ENCODE results near the gene HADHB. TPM values are rescaled to one million over a fixed set of nuclear protein-coding genes. Genes with fewer than 3 reads are reported as not detected.

Gene HADHB
- total RNA-seq, 2 experiments from 2014 or later, result 58.8 TPM

- Mint-ChIP-seq H3K27me3 (no peaks in the 10 kb centered on the region), H3K36me3 (ENCODE audit: low read depth) (no peaks in the 10 kb centered on the region), H3K4me3 (no peak overlapping the region), H3K4me1 (ENCODE audit: low read depth) (peaks cover 18% of the 10 kb centered on the region), H3K27ac (no peak overlapping the region), H3K9me3 (no peaks in the 10 kb centered on the region)
- TF ChIP-seq, protein P1, sequence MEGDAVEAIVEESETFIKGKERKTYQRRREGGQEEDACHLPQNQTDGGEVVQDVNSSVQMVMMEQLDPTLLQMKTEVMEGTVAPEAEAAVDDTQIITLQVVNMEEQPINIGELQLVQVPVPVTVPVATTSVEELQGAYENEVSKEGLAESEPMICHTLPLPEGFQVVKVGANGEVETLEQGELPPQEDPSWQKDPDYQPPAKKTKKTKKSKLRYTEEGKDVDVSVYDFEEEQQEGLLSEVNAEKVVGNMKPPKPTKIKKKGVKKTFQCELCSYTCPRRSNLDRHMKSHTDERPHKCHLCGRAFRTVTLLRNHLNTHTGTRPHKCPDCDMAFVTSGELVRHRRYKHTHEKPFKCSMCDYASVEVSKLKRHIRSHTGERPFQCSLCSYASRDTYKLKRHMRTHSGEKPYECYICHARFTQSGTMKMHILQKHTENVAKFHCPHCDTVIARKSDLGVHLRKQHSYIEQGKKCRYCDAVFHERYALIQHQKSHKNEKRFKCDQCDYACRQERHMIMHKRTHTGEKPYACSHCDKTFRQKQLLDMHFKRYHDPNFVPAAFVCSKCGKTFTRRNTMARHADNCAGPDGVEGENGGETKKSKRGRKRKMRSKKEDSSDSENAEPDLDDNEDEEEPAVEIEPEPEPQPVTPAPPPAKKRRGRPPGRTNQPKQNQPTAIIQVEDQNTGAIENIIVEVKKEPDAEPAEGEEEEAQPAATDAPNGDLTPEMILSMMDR (IDR thresholded peaks at IDR 0.05), result no peak
- DNase-seq, result no peak
- ChIA-PET CTCF (interaction anchor here (0.9 kb wide), 1 partner anchor 353 kb away, joined by 4 read pairs; no protein-coding TSS in a partner anchor), POLR2A (no interaction called here)
- no peak for ATAC-seq
- intact Hi-C loops (cut with micrococcal nuclease), result loop anchor here (10.0 kb wide), 1 partner anchor 92 kb away; the partner anchor contains the start of genes HADHA and HADHB
These were observed 92.0 kb downstream of the HADHB start for GRCh38 chr2:26336719-26337118.

DNA sequence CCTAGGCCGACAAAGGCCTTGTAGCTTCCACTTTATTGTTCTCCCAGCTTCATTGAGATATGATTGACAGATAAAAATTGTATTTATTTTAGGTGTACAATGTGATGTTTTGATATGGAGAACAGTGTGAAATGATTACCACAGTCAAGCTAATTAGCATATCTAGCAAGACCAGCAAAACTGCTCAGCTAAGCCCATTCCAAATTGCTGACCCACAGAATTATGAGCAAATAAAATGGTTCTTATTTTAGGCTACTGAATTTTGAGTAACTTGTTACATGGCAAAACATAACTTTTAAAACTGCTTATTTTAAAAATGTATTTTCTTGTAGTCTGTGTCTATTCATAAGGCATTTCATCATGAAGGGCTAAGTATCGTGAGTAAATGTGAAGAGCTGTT lies 92.6 kb downstream of the HADHB start:
- H3K27ac Mint-ChIP-seq, result no peak overlapping the region
- ChIA-PET CTCF (interaction anchor here (0.9 kb wide), 1 partner anchor 353 kb away, joined by 4 read pairs; no protein-coding TSS in a partner anchor), POLR2A (no interaction called here)
- H3K36me3 Mint-ChIP-seq (ENCODE audit: low read depth), result no peaks in the 10 kb centered on the region
- intact Hi-C loops (cut with micrococcal nuclease), result loop anchor here (10.0 kb wide), 1 partner anchor 92 kb away; the partner anchor contains the start of genes HADHA and HADHB
- H3K4me1 Mint-ChIP-seq (ENCODE audit: low read depth), result peaks cover 18% of the 10 kb centered on the region
- TF ChIP-seq, protein P1 (IDR thresholded peaks at IDR 0.05), result no peak
- no peak overlapping the region for H3K4me3 Mint-ChIP-seq
- no peaks in the 10 kb centered on the region for H3K9me3 Mint-ChIP-seq
- no peaks in the 10 kb centered on the region for H3K27me3 Mint-ChIP-seq
- ATAC-seq (no peak), DNase-seq (no peak)

Other genes starting within 250 kb of the HADHB start
- gene RAB10, start 210.9 kb upstream of the HADHB start, total RNA-seq, result 100 to 1,000 TPM in 1 of 2 experiments, 10 to 100 TPM in 1; 89.5 to 102 TPM
- gene GAREM2, start 71.9 kb upstream of the HADHB start, total RNA-seq, result 1 to 10 TPM; 2.2 to 2.7 TPM
- 100 to 1,000 TPM; 118 to 120 TPM for gene HADHA, start 307 bp upstream of the HADHB start, total RNA-seq
- 10 to 100 TPM; 38.9 to 39.1 TPM for gene SELENOI, start 101.2 kb downstream of the HADHB start, total RNA-seq
- gene ADGRF3, start 101.8 kb downstream of the HADHB start, total RNA-seq, result 1 to 10 TPM; 4.8 to 5.7 TPM
- gene DRC1, start 157.0 kb downstream of the HADHB start, total RNA-seq, result not detected
- gene OTOF, start 233.2 kb downstream of the HADHB start, total RNA-seq, result under 1 TPM; 0.60 to 0.81 TPM

All from activated CD8-positive, alpha-beta T cell treated with anti-CD3 and anti-CD28 coated beads for 36 hours (primary cell).